HG03196 (cell line): ENCODE measurements around the gene PGM2L1.
A peak's percentile ranks its signal among the peaks of the same experiment; 100 is the strongest.
"Not testable (repeated sequence)": the region's sequence is repeated elsewhere in the genome, so short reads cannot be mapped to it uniquely, and the experiment has no call there.

ENCODE experiments used
- ATAC-seq: cut with Tn5 transposase; IDR thresholded peaks from one replicate; pipeline ENCODE4 v1.9.1; 2021; ENCODE audit not compliant: unreplicated experiment

Gene PGM2L1

DNA sequence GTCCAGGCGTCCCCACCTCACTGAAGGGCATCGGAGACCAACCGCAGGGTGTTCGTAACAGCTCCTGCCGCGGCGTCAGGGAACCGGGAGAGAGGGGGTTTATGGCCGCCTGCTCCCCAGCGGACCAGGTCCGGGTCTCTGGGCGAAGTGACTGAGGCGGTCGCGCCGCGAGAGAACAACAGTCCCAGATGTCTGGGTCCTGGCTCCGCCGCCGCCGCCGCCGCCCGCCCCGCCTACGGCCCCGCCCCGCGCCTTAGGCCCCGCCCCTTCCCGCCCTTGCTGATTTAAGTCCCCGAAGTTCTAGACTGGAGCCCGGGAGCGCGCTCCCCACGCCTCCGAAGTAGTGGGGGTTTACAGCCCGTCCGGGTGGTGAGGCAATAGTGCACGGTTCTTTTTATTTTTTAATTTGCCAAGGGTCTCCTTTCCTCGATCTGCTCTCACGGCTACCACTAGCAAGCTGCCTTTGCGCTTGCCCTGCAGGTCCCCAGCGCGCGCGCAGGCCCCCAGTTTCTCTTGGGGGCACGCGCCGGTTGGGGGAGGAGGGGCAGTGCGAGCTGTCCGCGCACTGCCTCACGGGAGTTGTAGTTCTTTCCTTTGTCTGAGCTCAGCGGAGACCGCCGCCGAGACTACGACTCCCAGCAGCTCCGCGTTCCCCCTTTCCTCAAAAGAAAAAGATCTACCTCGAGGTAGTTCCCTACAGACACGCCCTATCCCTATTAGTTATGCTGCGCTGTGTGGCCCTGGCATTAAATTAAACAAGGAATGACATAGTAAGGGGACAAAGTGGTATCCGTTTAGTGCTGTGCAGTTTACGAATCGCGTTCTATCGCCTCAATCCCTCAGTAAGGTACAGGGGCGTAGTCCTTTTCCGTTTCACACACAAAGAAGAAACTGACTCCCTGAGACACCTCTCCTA is at the start of gene PGM2L1:
TSS of gene PGM2L1 (minus strand) at position 190 of the 916 bp plus-strand sequence. CDS start 272 bp downstream, outside the sequence.
- peak; percentile 96 for ATAC-seq

DNA sequence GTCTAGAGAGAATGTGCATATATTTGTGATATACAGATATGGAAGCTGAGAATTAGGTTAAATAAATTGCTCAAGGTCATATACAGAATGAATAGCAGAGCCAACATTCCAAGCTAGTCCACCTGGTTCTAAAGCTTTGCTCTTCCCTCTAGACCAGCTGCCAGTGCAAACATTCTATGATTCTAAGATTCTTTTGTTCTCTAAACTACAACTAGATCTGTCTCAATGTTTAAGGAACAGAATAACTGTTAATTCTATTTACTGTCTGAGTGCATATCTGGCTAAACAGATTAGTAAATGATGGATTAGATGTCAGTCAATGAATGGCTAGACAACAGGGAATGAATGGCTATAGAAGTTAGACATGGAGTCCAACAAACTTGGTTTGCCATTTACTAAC is 49.5 kb upstream of the PGM2L1 start:
- ATAC-seq: no peak

DNA sequence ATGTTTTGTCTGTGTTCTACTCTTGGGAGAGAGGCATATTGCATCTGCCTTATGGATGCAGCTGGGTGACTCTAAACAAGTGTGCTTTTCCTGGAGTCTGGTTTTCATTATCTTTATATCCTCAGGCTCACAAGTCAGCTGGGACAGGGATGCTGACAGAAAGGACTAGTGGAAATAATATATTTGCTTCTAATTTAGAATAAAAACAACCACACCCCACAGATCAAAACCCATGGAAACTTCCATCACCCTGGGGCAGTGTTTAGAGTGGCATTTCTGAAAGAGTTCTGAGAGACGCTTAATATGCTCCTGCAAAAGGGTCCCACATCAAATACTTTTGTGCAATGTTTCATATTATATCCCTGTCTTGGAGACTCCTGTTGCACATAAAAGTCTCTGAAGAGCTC is 48.3 kb upstream of the PGM2L1 start:
- no peak for ATAC-seq

DNA sequence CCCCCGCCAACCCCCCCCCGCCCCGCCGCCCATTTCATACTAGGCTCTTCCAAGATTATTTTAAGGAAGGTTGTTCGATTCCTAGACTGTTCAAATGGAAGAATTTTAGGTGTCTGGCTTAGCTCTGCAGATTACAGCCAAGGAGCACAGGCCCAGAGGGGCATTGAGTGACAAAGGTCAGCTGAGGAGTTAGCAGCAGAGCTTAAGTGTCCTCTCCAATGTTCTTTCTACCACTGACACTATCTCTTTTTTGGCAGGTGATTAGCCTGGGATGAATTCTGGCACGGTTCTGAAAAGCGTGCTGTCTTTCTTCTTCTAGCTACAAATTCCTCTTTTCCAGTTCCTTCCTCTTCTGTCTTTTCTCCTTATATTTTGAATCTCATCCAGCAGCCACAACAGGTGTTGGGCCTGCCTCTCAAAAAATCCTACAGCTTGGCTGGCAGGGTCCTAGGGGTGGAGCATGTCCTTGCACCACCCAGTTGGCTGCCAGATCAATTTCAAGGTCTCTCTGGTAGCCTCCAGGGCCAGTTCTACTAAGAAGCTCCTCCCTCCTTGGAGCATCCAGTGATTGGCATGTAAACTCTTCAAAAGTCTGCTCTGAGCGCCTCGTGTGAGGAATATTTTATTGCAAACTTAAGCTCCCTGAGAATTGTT is 46.1 kb upstream of the PGM2L1 start:
- no peak for ATAC-seq

DNA sequence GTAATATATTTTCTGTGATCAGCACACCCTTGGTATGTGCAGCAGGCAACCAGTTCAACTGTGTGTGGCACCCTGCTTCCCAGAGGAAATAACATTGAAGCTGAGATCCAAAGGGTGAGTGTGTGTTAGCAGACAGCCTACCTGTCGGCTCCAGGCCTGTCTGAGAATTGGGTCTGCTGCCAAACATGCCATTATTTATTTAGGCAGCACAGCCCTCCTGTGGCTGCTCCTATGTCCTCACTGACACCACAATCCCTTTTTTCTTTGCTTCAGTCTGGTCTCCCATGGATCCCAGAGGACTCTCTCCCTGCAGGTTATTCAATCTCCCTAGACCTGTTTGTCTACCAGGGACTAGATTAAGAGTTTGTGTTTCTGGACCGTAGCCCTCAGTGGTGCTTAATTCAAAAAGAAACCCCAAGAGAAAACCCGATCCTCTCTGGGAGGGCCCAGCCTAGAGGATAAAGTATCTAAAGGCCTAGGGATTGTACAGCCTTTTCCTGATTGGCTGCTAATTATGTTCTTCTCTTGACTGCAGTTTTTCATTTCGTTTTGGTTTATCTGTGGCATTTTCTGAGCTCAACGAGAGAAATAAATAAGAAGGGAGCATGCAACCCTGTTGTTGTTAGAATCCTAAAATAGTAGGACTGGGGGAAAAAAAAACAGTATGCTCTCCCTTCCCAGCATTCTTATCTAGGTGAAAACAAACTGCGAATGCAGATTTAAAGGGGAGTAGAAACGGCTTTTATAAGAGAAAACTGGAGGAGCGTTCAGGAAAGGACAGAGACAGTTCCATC is 45.0 kb upstream of the PGM2L1 start:
- no peak for ATAC-seq

DNA sequence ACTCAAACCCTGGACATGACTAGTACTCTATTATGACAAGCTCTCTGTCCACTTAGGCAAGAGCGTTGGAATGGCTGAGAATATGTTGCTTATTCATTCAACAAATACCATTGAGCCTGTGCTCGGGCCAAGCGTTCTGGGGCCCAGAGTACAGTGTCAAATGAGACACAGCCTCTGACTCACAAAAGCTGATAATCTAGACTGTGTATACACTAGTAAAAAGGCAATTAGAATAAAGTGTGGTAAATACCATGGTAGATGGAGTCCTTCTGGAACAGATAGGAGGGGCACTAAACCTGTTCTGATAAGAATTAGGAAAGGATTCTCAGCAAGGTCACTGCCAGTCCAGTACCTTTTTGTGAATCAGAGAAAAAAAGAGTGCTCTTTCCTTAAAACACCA is 44.4 kb upstream of the PGM2L1 start:
- ATAC-seq: no peak

DNA sequence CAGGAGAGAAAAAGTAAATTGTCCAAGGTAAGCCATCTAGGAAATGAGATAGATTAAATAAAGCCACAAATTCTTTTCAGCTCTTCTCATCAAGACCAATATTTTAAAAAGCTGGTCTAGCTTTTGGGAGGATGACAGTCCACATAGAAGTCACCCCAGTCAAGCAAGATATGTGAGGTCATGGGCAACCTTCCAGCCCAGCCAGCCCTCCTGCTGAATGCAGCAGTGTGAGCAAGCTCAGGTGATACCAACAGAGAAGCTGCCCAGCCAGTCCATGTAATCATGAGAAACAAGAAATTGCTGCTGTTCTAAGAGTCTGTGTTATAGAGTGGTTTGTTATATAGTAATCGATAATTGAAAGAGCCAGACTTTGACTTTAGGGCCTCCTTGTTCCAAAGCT is 40.4 kb upstream of the PGM2L1 start:
- ATAC-seq: no peak

DNA sequence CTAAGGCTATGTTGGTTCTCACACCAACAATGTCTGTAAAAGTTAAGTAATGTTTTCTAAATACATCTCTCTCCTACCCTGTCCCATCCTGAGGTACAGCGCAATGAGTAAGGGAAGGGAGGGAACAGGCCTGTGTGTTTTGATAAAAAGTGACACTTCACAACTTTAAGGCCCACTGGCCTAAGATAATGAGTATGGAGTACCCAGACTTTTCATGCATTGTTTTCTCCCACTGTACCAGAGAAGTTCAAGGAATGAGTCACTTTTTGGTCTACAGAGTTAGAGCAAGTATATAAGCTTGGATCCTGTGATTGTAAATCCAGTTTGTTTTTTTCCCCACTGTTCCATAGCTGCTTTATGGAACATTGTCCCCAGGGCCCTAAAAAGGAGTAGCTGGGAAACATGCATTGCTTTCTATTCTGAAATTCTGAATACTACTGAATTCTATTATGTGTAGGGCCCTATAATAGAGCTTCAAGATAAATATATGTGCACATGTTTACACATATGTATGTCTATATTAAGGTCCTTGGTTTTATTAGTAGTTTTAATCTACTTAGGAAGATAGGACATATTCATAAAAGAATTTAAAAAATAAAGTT is 39.3 kb upstream of the PGM2L1 start:
- no peak for ATAC-seq

DNA sequence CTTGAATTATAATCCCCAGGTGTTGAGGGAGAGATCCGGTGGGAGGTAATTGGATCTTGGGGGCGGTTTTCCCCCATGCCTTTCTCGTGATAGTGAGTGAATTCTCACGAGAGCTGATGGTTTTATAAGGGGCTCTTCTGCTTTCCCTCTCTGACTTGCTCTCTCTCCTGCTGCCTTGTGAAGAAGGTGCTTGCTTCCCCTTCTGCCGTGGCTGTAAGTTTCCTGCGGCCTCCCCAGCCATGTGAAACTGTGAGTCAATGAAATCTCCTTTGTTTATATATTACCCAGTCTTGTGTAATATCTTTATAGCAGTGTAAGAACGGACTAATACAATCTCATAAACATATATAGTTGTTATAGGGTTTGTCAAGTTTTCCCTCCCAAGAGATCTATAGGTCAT is 36.3 kb upstream of the PGM2L1 start:
- no peak for ATAC-seq

DNA sequence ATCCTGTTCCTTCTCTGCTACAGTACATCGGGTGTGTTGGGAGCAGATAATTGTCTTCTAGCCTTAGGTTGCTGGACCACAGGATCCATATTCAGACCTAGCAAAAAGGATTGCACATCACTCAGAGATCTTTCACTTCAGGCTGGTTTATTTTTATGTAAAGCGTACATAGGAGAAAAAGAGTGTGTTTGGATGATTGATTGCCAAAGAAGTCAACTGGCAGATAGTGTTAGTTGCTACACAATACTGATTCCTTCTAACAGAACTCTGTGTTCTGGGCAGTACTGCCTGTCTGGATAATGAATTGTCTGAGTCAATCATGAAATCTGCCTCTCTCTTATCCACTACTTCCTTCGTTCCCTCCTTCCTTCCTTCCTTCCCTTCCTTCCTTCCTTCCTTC is 31.0 kb upstream of the PGM2L1 start:
- no peak for ATAC-seq

DNA sequence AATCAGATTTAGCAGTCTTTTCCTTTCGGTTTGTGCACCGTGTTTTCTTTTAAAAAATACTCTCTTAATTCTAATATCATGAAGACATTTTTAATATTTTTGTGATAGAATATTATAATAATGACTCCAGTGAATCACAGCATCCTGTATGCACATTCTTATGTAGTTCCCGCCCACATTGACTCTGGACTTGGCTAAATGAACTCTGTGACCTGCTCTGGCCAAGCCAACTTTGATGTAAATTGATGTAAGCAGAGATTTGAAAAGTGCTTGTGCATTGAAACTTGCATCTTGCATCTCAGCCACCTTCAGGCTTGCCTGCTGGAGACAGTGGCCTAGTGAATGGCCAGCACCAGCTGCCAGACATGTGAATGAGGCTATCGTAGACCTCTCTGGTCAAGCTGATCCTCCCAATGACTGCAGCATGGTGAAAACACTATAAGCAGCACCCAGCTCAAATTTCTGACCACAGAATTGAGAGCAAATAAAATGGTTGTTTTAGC is 29.2 kb upstream of the PGM2L1 start:
- no peak for ATAC-seq

DNA sequence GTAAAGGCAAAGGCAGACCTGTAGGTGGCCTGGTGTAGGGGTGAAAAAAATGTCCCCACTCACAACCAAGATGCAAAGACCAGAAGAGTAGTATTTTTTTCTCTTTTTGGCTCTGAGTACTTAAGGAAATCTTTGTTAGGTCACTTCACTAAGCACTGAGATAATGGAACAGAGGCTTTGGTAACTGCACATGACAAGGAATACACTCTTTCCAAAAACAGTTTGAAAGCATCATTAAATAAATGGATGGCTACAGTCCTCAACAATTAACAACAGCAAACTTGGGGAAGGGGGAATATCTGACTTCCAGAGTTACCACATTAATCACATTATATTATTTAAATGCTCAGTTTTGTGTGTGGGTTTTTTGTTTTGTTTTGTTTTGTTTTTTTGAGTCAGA is 26.9 kb upstream of the PGM2L1 start:
- ATAC-seq: no peak

DNA sequence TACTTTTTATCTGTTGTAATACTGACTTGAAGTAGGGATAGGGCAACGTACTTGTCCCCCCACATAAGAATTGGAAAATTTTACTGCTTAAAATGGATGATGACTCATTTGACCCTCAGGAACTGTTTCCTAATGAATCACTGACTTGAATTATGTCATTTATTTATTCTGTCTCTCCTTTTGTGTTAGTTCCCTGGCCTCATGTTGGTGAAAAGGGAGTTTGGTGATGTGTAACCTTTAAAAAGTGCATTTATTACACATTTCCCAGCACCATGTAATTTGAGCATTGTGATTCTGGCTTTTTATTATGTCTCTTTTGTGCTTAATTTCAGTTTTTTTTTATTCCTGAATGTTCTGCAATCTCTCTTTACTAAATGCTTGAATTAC is 20.3 kb upstream of the PGM2L1 start:
- ATAC-seq: no peak

DNA sequence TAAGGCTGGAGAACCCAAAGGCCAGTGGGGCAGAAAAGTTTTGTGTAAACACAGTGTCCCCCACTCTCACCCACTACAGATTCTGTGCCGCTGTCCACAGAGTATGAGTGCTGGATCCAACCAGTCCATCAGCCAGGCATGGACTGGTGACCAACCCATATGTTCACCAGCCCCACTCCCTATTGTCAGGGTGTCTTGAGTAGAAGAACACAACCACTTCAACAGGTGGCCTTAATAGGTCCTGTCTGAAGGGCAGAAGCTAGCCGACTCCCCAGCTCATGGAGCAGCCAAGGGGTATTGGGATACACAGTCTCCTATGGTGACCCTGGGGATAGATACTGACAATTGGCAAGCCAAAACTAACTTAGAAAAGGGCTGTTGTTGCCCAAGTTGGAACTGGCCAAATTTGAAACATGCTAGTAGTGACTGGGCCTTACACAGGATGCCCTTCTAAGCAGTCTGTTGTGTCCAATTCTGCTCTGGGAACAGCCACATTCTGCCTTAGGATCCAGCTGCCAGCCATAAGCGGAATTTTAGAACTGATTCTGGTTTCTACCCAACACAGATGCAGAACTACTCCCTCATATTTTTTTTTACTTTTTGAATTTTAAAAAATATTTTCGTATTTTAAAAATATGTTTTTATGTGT is 19.8 kb upstream of the PGM2L1 start:
- no peak for ATAC-seq

DNA sequence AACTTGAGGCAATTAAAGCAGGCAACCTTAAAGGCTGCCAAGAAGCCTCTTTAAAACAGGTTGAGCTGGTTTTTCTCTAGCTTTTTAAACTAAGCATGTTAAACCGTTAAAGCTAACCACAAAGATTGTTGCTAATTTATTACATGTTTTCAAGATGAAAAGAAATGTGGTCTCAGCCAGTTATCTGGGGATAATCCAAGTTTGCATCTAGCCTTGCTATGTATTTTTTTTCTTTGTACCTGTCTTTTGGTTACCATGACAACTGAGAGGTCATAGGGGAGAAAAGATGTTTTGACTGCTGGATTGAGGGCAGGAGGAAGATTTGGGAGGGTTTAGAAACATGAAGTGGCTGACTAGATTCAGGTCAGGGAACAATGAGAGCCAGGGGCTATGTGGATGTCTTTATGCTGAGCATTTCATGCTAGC is 19.2 kb upstream of the PGM2L1 start:
- ATAC-seq: no peak

DNA sequence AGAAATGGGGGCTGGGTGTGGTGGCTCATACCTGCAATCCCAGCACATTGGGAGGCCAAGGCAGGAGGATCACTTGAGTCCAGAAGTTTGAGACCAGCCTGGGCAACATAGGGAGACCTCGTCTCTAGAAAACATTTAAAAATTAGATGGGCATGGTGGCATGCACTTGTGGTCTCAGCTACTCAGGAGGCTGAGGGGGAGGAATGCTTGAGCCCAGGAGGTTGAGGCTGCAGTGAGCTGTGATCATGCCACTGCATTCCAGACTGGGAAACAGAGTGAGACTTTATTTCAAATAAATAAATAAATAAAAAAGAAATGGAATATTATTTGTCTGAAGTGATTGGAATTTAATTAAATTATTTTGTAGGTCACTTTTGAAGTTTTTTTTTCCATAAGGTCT is 18.7 kb upstream of the PGM2L1 start:
- not testable (repeated sequence) for ATAC-seq

DNA sequence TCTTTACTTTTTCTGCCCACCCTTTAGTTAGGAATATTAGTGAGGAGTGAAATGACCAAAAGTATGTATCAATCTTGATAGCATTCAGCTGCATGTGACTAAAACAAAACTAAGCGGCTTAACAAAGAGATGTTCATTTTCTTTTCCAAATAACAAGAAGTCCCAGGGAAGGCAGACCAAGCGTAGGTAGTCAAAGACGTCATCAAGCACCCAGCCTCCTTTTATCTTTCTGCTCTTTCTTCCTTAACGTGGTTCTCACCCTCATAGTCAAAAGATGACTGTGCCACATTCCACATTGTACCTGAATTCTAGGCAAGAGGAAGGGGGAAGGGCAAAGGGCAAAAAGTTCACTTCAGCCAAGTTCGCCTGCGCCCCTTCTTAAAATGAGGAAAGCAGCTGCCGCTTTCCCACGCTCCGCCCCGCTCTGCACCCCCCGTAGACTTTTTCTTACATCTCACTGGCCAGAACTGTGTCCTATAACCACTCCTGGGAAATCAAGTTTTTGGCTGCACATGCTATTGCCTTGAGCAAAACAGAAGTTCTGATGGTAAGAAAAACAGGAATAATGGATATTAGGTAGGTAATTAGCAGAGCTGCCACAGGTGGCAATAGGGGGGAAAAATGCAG is 14.6 kb upstream of the PGM2L1 start:
- no peak for ATAC-seq

DNA sequence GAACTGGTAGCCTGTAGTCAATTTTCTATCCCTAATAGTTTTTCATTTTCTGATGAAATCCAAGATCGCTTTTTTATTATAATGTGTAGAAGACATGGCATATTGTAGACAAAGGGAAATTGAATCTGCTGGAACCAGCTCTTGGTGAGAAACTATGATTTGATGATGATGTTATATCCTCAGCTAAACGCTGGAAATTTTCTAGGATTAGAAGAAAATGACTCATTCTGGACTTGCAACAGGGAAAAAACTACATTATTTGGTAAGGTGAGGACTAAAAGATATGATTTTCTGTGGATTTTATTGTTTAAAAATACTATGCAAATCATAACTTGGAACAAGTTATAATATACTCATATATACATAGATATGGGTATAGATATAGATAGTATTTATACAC is 14.1 kb upstream of the PGM2L1 start:
- ATAC-seq: no peak

DNA sequence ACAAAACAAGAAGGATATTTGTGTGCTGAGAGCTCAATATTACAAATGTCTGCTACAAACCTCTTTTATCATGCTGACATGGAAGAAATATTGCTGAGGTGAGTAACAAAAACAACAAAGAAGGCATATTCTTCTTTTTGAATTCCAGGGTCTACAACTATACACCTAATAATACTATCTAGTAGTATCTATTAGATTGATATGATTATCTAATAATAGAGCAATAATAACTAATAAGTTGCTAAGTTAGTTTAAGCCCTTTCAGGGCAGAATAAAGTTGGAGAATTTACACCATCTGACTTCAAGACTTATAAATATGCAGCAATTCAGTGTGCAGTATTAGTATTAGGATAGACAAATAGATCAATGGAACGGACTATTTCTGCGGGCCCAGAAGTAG is 11.4 kb upstream of the PGM2L1 start:
- no peak for ATAC-seq
